HepG2 (cell line): ENCODE results near the gene INF2. TPM values are rescaled to one million over a fixed set of nuclear protein-coding genes. Genes with fewer than 3 reads are reported as not detected.

Source experiments
- AGO2 ChIP-seq: fragments of 200-400 bp; formaldehyde crosslinking; optimal IDR thresholded peaks from 2 replicates; pipeline ENCODE3; 2017; ENCODE audit warnings: mild to moderate bottlenecking, low read depth, low read length, moderate library complexity
- DBP ChIP-seq: sonication (generic); formaldehyde crosslinking; IDR thresholded peaks from 2 replicates; pipeline ENCODE4 v1.4.0; 2020; ENCODE audit warnings: missing genetic modification reagents; ENCODE audit errors: not compliant biosample characterization
- FOXJ3 ChIP-seq: sonication (generic); formaldehyde crosslinking; IDR thresholded peaks from 2 replicates; pipeline ENCODE4 v1.4.0; 2020; ENCODE audit warnings: missing genetic modification reagents, mild to moderate bottlenecking, borderline replicate concordance
- HINFP ChIP-seq: sonication (generic); formaldehyde crosslinking; IDR thresholded peaks from 2 replicates; pipeline ENCODE4 v1.4.0; 2020; ENCODE audit warnings: low read depth, mild to moderate bottlenecking, missing genetic modification reagents
- IRF1 ChIP-seq: sonication (generic); formaldehyde crosslinking; IDR thresholded peaks from 2 replicates; pipeline ENCODE4 v1.4.0; 2020; ENCODE audit warnings: low read depth, mild to moderate bottlenecking, missing genetic modification reagents
- KLF12 ChIP-seq: sonication (generic); formaldehyde crosslinking; IDR thresholded peaks from 2 replicates; pipeline ENCODE4 v1.4.0; 2020; ENCODE audit warnings: missing genetic modification reagents, borderline replicate concordance
- MIER3 ChIP-seq: IDR thresholded peaks from 2 replicates; pipeline ENCODE4 v1.6.1; 2016; ENCODE audit warnings: missing compliant biosample characterization, borderline replicate concordance
- PAF1 ChIP-seq: IDR thresholded peaks from 2 replicates; pipeline ENCODE4 v1.6.1; 2016; ENCODE audit warnings: missing genetic modification reagents, missing compliant biosample characterization
- PATZ1 ChIP-seq: sonication (generic); formaldehyde crosslinking; IDR thresholded peaks from 2 replicates; pipeline ENCODE4 v1.4.0; 2020; ENCODE audit warnings: missing genetic modification reagents
- POLR2G ChIP-seq: fragments of 200-400 bp; formaldehyde crosslinking; IDR thresholded peaks from 2 replicates; pipeline ENCODE4 v1.6.1; 2018; ENCODE audit warnings: mild to moderate bottlenecking, low read depth, low read length, moderate library complexity
- SMC3 ChIP-seq: IDR thresholded peaks from 2 replicates; pipeline ENCODE4 v1.6.1; 2011; ENCODE audit warnings: low read length, improper control_type of control experiment
- SP4 ChIP-seq: sonication (generic); formaldehyde crosslinking; IDR thresholded peaks from 2 replicates; pipeline ENCODE4 v1.8.1; 2023; ENCODE audit warnings: mild to moderate bottlenecking, missing genetic modification reagents
- SP5 ChIP-seq: IDR thresholded peaks from 2 replicates; pipeline ENCODE4 v1.6.1; 2016; ENCODE audit warnings: low read depth, borderline replicate concordance
- SRSF4 ChIP-seq: fragments of 200-400 bp; formaldehyde crosslinking; IDR thresholded peaks from one replicate; pipeline ENCODE4 v1.6.1; 2018; ENCODE audit warnings: mild to moderate bottlenecking, low read depth, low read length, moderate library complexity; ENCODE audit not compliant: poor library complexity, severe bottlenecking
- TAF15 ChIP-seq: fragments of 200-400 bp; formaldehyde crosslinking; IDR thresholded peaks from one replicate; pipeline ENCODE4 v1.6.1; 2018; ENCODE audit warnings: mild to moderate bottlenecking, low read depth, low read length; ENCODE audit not compliant: poor library complexity, severe bottlenecking
- THAP8 ChIP-seq: sonication (generic); formaldehyde crosslinking; IDR thresholded peaks from 2 replicates; pipeline ENCODE4 v1.5.1; 2020; ENCODE audit warnings: missing genetic modification reagents, mild to moderate bottlenecking, borderline replicate concordance
- U2AF2 ChIP-seq: fragments of 200-400 bp; formaldehyde crosslinking; IDR thresholded peaks from 2 replicates; pipeline ENCODE4 v1.6.1; 2017; ENCODE audit warnings: low read depth, mild to moderate bottlenecking, low read length
- XRCC5 ChIP-seq: fragments of 200-400 bp; formaldehyde crosslinking; optimal IDR thresholded peaks from 2 replicates; pipeline ENCODE3; 2017; ENCODE audit warnings: mild to moderate bottlenecking, low read length
- ZNF138 ChIP-seq: sonication (generic); formaldehyde crosslinking; IDR thresholded peaks from 2 replicates; pipeline ENCODE4 v1.5.0; 2020; ENCODE audit warnings: mild to moderate bottlenecking, low read depth, missing genetic modification reagents
- ZNF326 ChIP-seq: sonication (generic); formaldehyde crosslinking; IDR thresholded peaks from 2 replicates; pipeline ENCODE4 v1.4.0; 2020; ENCODE audit warnings: missing genetic modification reagents, borderline replicate concordance
- ZNF451 ChIP-seq: sonication (generic); formaldehyde crosslinking; IDR thresholded peaks from 2 replicates; pipeline ENCODE4 v1.5.0; 2020; ENCODE audit warnings: mild to moderate bottlenecking, missing genetic modification reagents
- ZNF816 ChIP-seq: sonication (generic); formaldehyde crosslinking; IDR thresholded peaks from 2 replicates; pipeline ENCODE4 v1.8.0; 2022; ENCODE audit warnings: missing genetic modification reagents, mild to moderate bottlenecking, borderline replicate concordance
- polyA plus RNA-seq, 8 experiments: library from polyadenylated mRNA; depleted of rRNA in 3 of 8; stranded (reverse) in 7 of 8; unstranded in 1 of 8; fragments of >200 nt; fragmentation: Illumina TruSeq in 4 of 8; extraction: Trizol in 4 of 8; gene quantifications; 2 replicates each; pipeline versions ENCODE4 v1.2.1 to v1.2.3, GENCODE V29; 2011 to 2016; ENCODE audit warnings: low read depth in 4 of 8, missing spikeins in 1 of 8, mixed read lengths in 1 of 8; ENCODE audit not compliant: insufficient read depth in 1 of 8
- total RNA-seq, 5 experiments: library from RNA; depleted of rRNA; stranded (reverse); fragments of >200 nt; fragmentation: Illumina TruSeq; extraction: Trizol; gene quantifications; 2 replicates each; pipeline ENCODE4 v1.2.3, GENCODE V29; 2016; ENCODE audit warnings: low read depth in 1 of 5

Gene INF2
- total and polyA plus RNA-seq, 2 of the 13 experiments (the other 11 are each of a cell fraction or from before 2014, with no cell fraction given), result 16.4 to 26.4 TPM

- TF ChIP-seq ZNF816 (CRISPR knock-in tag) (peak; percentile 35; the same call in 1 of the 2 replicates), POLR2G (0 out of 2 replicates have a peak, but pooled peaks have one; percentile 33), IRF1 (no peak), MIER3 (CRISPR knock-in tag) (no peak), SP4 (no peak), TAF15 (no peak), SRSF4 (no peak), THAP8 (CRISPR knock-in tag) (no peak; the same call in 1 of the 2 replicates), PATZ1 (peak; percentile 91), ZNF326 (no peak), SP5 (CRISPR knock-in tag) (peak; percentile 74), AGO2 (no peak), U2AF2 (no peak), ZNF451 (CRISPR knock-in tag) (no peak), HINFP (no peak), FOXJ3 (CRISPR knock-in tag) (no peak), PAF1 (CRISPR knock-in tag) (no peak), SMC3 (no peak), KLF12 (no peak; the same call in 1 of the 2 replicates), DBP (CRISPR knock-in tag) (peak; percentile 41), XRCC5 (no peak), ZNF138 (CRISPR knock-in tag) (no peak)
These were observed at the start of gene INF2 (continued) for GRCh38 chr14:104689109-104689880.
